SU-DHL-6 (cell line): ENCODE results near the gene ZNF132.

Experiments
- H2AFZ ChIP-seq: fragments of 200-600 bp; sonication (generic); 2 replicates; pipeline ENCODE4 v1.6.1; 2014; ENCODE audit warnings: low read depth, mild to moderate bottlenecking, moderate library complexity, mixed read lengths, antibody characterized with exemption, low read length; ENCODE audit not compliant: severe bottlenecking
- H3F3A ChIP-seq: fragments of 200-600 bp; shearing (Covaris generic); 2 replicates; pipeline ENCODE4 v1.6.0; 2016; ENCODE audit warnings: antibody characterized with exemption, mild to moderate bottlenecking; ENCODE audit not compliant: insufficient read depth
- H3K27ac ChIP-seq: fragments of 200-600 bp; sonication (generic); 2 replicates; pipeline ENCODE4 v1.5.1; 2016; ENCODE audit warnings: low read depth, mild to moderate bottlenecking, low read length, moderate library complexity, mixed read lengths
- H3K27me3 ChIP-seq: fragments of 200-600 bp; sonication (generic), shearing (Covaris generic); 2 replicates; pipeline ENCODE4 v1.6.0; 2014; ENCODE audit warnings: mild to moderate bottlenecking, low read length
- H3K36me3 ChIP-seq: fragments of 200-600 bp; sonication (generic); 2 replicates; pipeline ENCODE4 v1.6.1; 2014; ENCODE audit warnings: mild to moderate bottlenecking, low read length, mixed read lengths
- H3K4me2 ChIP-seq: fragments of 300-600, 200-600 bp; shearing (Covaris generic), sonication (generic); 2 replicates; pipeline ENCODE4 v1.6.0; 2014; ENCODE audit warnings: low read length, low read depth, mild to moderate bottlenecking; ENCODE audit not compliant: poor library complexity, severe bottlenecking
- H3K4me3 ChIP-seq: fragments of 200-600 bp; sonication (generic); 2 replicates; pipeline ENCODE4 v1.5.1; 2014; ENCODE audit warnings: antibody characterized with exemption, low read length, mild to moderate bottlenecking, mixed read lengths; ENCODE audit not compliant: insufficient read depth, poor library complexity, severe bottlenecking
- H3K79me2 ChIP-seq: fragments of 200-600 bp; sonication (generic); 2 replicates; pipeline ENCODE4 v1.6.1; 2014; ENCODE audit warnings: mild to moderate bottlenecking, low read length, moderate library complexity; ENCODE audit not compliant: insufficient read depth
- H3K9ac ChIP-seq: fragments of 200-600 bp; sonication (generic); 2 replicates; pipeline ENCODE4 v1.7.0; 2014; ENCODE audit warnings: mild to moderate bottlenecking, low read length
- H3K9me2 ChIP-seq: fragments of 200-600 bp; sonication (generic); replicated peaks from 2 replicates; pipeline ENCODE4 v1.6.1; 2014; ENCODE audit warnings: low read length; ENCODE audit not compliant: insufficient read depth
- H3K9me3 ChIP-seq: fragments of 200-600 bp; sonication (generic); 2 replicates; pipeline ENCODE4 v1.6.1; 2014; ENCODE audit warnings: low read length, mixed read lengths; ENCODE audit not compliant: insufficient read depth
- H4K20me1 ChIP-seq: fragments of 200-600 bp; sonication (generic); 2 replicates; pipeline ENCODE4 v1.6.1; 2014; ENCODE audit warnings: low read depth, mild to moderate bottlenecking, antibody characterized with exemption, low read length, moderate library complexity, mixed read lengths
- EZH2phosphoT487 ChIP-seq: fragments of 200-600 bp; sonication (generic), shearing (Covaris generic); conservative IDR thresholded peaks from 2 replicates; pipeline ENCODE4 v1.6.1; 2018; ENCODE audit warnings: mild to moderate bottlenecking, antibody characterized with exemption, low read length, moderate library complexity, mixed read lengths
- TF ChIP-seq, protein P1 (sequence below): fragments of 200-600 bp; sonication (generic); IDR thresholded peaks from one replicate; pipeline ENCODE4 v1.5.1; 2017; ENCODE audit warnings: antibody characterized with exemption, mild to moderate bottlenecking, low read length, moderate library complexity; ENCODE audit not compliant: insufficient read depth, poor library complexity, severe bottlenecking

Gene ZNF132

DNA sequence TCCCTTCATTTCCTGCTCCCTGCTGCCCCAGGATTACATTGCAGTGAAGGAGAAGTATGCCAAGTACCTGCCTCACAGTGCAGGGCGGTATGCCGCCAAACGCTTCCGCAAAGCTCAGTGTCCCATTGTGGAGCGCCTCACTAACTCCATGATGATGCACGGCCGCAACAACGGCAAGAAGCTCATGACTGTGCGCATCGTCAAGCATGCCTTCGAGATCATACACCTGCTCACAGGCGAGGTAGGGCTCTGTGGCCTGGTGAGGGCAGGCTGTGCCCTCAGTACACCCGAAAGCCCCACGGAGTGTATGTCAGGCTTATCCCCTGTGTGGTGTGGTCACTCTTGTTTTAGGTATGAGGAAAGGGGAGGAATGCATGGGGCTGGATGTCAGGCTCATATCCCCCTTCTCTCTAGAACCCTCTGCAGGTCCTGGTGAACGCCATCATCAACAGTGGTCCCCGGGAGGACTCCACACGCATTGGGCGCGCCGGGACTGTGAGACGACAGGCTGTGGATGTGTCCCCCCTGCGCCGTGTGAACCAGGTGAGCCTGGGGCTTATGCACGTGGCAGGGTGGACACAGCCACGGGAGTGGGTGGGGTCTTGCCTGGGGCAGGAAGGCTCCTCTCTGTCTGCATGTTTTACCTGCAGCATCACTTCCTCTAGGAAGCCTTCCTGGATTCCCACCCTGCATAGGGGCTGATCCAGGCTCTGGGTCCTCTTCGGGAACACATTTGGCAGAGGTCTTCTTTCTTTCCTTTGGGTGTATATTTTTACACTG lies 46.8 kb downstream of the ZNF132 start:
- H3K79me2 ChIP-seq = peaks cover 32% of the 10 kb centered on the region
- no peak overlapping the region for H2AFZ ChIP-seq
- no peaks in the 10 kb centered on the region for H3K27me3 ChIP-seq
- H3K9me3 ChIP-seq = no peaks in the 10 kb centered on the region
- H3F3A ChIP-seq = peaks cover 5% of the 10 kb centered on the region; the same call in 1 of the 2 replicates
- H3K36me3 ChIP-seq = peaks cover 21% of the 10 kb centered on the region
- H3K27ac ChIP-seq = no peak overlapping the region
- no peak overlapping the region for H3K4me2 ChIP-seq
- H3K9me2 ChIP-seq = no peaks in the 10 kb centered on the region
- H3K9ac ChIP-seq = no peak overlapping the region
- no peak overlapping the region for H3K4me3 ChIP-seq
- no peak for TF ChIP-seq EZH2phosphoT487
- TF ChIP-seq, protein P1, sequence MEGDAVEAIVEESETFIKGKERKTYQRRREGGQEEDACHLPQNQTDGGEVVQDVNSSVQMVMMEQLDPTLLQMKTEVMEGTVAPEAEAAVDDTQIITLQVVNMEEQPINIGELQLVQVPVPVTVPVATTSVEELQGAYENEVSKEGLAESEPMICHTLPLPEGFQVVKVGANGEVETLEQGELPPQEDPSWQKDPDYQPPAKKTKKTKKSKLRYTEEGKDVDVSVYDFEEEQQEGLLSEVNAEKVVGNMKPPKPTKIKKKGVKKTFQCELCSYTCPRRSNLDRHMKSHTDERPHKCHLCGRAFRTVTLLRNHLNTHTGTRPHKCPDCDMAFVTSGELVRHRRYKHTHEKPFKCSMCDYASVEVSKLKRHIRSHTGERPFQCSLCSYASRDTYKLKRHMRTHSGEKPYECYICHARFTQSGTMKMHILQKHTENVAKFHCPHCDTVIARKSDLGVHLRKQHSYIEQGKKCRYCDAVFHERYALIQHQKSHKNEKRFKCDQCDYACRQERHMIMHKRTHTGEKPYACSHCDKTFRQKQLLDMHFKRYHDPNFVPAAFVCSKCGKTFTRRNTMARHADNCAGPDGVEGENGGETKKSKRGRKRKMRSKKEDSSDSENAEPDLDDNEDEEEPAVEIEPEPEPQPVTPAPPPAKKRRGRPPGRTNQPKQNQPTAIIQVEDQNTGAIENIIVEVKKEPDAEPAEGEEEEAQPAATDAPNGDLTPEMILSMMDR = no peak
- peaks cover 28% of the 10 kb centered on the region for H4K20me1 ChIP-seq

DNA sequence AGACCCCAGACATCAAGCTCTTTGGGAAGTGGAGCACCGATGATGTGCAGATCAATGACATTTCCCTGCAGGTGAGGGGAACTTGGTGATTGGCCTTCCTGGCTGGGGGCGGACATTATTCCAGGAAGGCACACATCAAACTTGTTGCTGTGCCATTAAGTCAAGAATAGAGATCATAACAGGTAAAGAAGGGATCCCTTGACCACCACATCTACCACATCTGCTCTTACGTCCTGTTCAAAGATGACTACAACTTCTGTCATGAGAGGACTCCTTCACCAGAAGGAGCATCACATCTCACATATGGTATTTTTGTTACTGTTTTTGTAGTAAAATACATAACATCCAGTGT lies 51.8 kb downstream of the ZNF132 start:
- peaks cover 43% of the 10 kb centered on the region for H3K79me2 ChIP-seq

GRCh38 chr19:58387338-58388174 lies 52.4 kb downstream of the ZNF132 start:
- H3K27ac ChIP-seq = peak overlapping the region; percentile 45
- no peaks in the 10 kb centered on the region for H3K27me3 ChIP-seq
- peak overlapping the region; percentile 99 for H3K4me3 ChIP-seq
- H2AFZ ChIP-seq = no peak overlapping the region
- peaks cover 23% of the 10 kb centered on the region for H4K20me1 ChIP-seq
- TF ChIP-seq, protein P1 = no peak
- no peak for TF ChIP-seq EZH2phosphoT487
- no peaks in the 10 kb centered on the region for H3K9me3 ChIP-seq
- peaks cover 43% of the 10 kb centered on the region for H3K79me2 ChIP-seq
- H3F3A ChIP-seq = peaks cover 7% of the 10 kb centered on the region; the same call in 1 of the 2 replicates
- peak overlapping the region; percentile 87 for H3K4me2 ChIP-seq
- peak overlapping the region; percentile 98 for H3K9ac ChIP-seq
- no peaks in the 10 kb centered on the region for H3K9me2 ChIP-seq
- peaks cover 16% of the 10 kb centered on the region for H3K36me3 ChIP-seq

More for the DNA sequence above, 51.8 kb downstream of the ZNF132 start:
- TF ChIP-seq, protein P1 = no peak
- no peak for TF ChIP-seq EZH2phosphoT487
- peak overlapping the region; percentile 99 for H3K4me3 ChIP-seq
- no peak overlapping the region for H2AFZ ChIP-seq
- H3K9me2 ChIP-seq = no peaks in the 10 kb centered on the region
- no peak overlapping the region for H3K27ac ChIP-seq
- H3F3A ChIP-seq = peaks cover 11% of the 10 kb centered on the region; the same call in 1 of the 2 replicates
- H3K27me3 ChIP-seq = no peaks in the 10 kb centered on the region
- H3K9ac ChIP-seq = peak overlapping the region; percentile 98
- H3K36me3 ChIP-seq = peaks cover 22% of the 10 kb centered on the region
- H3K9me3 ChIP-seq = no peaks in the 10 kb centered on the region
- peak overlapping the region; percentile 87 for H3K4me2 ChIP-seq
- peaks cover 27% of the 10 kb centered on the region for H4K20me1 ChIP-seq
